Activated T-helper 1 cell treated with anti-CD3 and anti-CD28 coated beads, Interleukin-12 subunit alpha, Interleukin-12 subunit beta, Interleukin-2, Interleukin-4 antibody, amounts not matched to agents 30 ng/mL and 10 ng/mL and 1 ng/mL, durations not matched to agents 14 hours and 24 hours and 36 hours (primary cell): Measurements from ENCODE around the gene C3orf52. TPM values are rescaled to one million over a fixed set of nuclear protein-coding genes. Genes with fewer than 3 reads are reported as not detected.

Experiments
- DNase-seq: peaks from one replicate; pipeline ENCODE4 v3.0.0; 2021; ENCODE audit warnings: low spot score
- H3K27ac Mint-ChIP-seq: one replicate; pipeline ENCODE4 v1.8.0; 2021; ENCODE audit warnings: mild to moderate bottlenecking, mixed read lengths
- H3K27me3 Mint-ChIP-seq: one replicate; pipeline ENCODE4 v1.8.0; 2022; ENCODE audit warnings: mild to moderate bottlenecking, moderate library complexity, mixed read lengths; ENCODE audit not compliant: insufficient read depth
- H3K36me3 Mint-ChIP-seq: one replicate; pipeline ENCODE4 v1.8.0; 2021; ENCODE audit warnings: low read depth, mixed read lengths
- H3K4me1 Mint-ChIP-seq: one replicate; pipeline ENCODE4 v1.8.0; 2021; ENCODE audit warnings: low read depth, mixed read lengths
- H3K4me3 Mint-ChIP-seq: one replicate; pipeline ENCODE4 v1.8.0; 2021; ENCODE audit warnings: mild to moderate bottlenecking, moderate library complexity, mixed read lengths
- H3K9me3 Mint-ChIP-seq: one replicate; pipeline ENCODE4 v1.8.0; 2021; ENCODE audit warnings: mixed read lengths
- intact Hi-C: fragments of 100-400 bp; cut with micrococcal nuclease; formaldehyde crosslinking; loops from one replicate; pipeline ENCODE4 v1.15.1; 2024
- total RNA-seq: library from RNA; stranded (reverse); gene quantifications from 2 replicates; pipeline ENCODE4 v1.2.3, GENCODE V29; 2022

Gene C3orf52
- total RNA-seq, 1 donor from 2014 or later = 12.4 TPM

DNA sequence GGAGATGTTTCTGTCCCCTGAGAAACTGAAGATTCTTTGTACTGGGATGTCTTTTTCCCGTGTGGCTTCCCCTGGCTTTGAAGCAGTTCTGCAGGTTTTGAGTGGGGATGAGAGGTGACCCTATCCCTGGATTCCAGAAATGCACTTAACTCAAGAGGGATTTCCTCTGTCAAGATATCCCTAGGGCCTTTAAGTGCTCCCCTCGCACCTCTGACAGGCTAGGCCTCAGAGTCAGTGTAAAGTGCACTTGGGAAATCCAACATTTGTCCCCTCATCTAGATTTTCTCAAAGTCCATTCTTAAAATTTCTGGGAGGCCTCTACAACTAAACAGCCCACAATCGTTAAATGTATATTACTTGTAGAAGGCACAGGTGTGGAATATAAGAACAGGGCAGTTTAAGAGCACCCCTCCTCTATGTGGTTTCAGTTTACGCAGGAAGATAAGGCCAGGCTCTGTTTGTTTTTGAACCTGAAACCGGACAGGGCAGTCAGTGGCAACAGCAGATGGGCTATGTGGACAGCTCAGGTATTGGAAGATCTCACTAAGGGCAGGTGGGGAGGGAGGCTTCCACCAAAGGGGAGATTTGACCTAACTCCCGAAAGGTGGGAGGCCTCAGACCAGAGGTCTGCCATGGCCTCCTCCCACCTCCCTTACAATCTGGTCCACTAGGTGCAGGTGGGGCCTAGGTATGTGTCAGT, 4.8 kb downstream of the C3orf52 start:
- peaks cover 58% of the 10 kb centered on the region for H3K4me1 Mint-ChIP-seq
- H3K27me3 Mint-ChIP-seq = no peaks in the 10 kb centered on the region
- no peak overlapping the region for H3K27ac Mint-ChIP-seq
- peaks cover 21% of the 10 kb centered on the region for H3K36me3 Mint-ChIP-seq
- H3K4me3 Mint-ChIP-seq = no peak overlapping the region
- DNase-seq = no peak
- H3K9me3 Mint-ChIP-seq = no peaks in the 10 kb centered on the region
- intact Hi-C loops = no loop called here

GRCh38 chr3:112092496-112093179, 6.4 kb downstream of the C3orf52 start:
- intact Hi-C loops = no loop called here
- peak overlapping the region; percentile 55 for H3K27ac Mint-ChIP-seq
- H3K4me1 Mint-ChIP-seq = peaks cover 61% of the 10 kb centered on the region
- H3K9me3 Mint-ChIP-seq = no peaks in the 10 kb centered on the region
- H3K36me3 Mint-ChIP-seq = peaks cover 29% of the 10 kb centered on the region
- no peaks in the 10 kb centered on the region for H3K27me3 Mint-ChIP-seq
- H3K4me3 Mint-ChIP-seq = peak overlapping the region; percentile 51
- DNase-seq = no peak

- peak overlapping the region; percentile 51 for H3K4me3 Mint-ChIP-seq
- no peak for DNase-seq
- H3K27ac Mint-ChIP-seq = peak overlapping the region; percentile 55
- no peaks in the 10 kb centered on the region for H3K9me3 Mint-ChIP-seq
- H3K36me3 Mint-ChIP-seq = peaks cover 31% of the 10 kb centered on the region
- no peaks in the 10 kb centered on the region for H3K27me3 Mint-ChIP-seq
- intact Hi-C loops = no loop called here
- H3K4me1 Mint-ChIP-seq = peaks cover 61% of the 10 kb centered on the region
Observed at GRCh38 chr3:112093180-112093522, 7.0 kb downstream of the C3orf52 start.

DNA sequence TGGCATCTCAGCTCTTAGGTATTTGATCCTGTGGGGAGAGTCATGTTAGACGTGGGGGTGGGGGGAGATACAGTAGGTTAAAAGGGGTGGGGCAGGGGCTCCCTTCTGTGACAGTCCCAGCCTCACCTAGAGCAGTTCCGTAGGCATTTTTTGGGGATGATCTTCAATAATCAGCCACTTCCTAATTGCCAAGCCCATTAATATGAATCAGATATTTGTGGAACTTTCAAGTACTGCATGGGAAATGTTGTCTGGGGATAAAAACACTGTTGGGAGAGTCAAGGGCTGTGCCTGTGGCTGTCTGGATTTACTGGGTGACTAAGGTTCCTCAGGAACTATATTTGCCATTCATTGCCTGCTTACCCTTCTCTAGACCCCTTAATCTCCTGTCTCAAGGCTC, 9.5 kb downstream of the C3orf52 start:
- H3K27ac Mint-ChIP-seq = no peak overlapping the region
- peaks cover 36% of the 10 kb centered on the region for H3K36me3 Mint-ChIP-seq
- peaks cover 47% of the 10 kb centered on the region for H3K4me1 Mint-ChIP-seq
- intact Hi-C loops = no loop called here
- no peaks in the 10 kb centered on the region for H3K9me3 Mint-ChIP-seq
- H3K4me3 Mint-ChIP-seq = no peak overlapping the region
- no peak for DNase-seq
- H3K27me3 Mint-ChIP-seq = no peaks in the 10 kb centered on the region

GRCh38 chr3:112096176-112096575, 10.0 kb downstream of the C3orf52 start:
- peaks cover 33% of the 10 kb centered on the region for H3K36me3 Mint-ChIP-seq

GRCh38 chr3:112097378-112097777, 11.2 kb downstream of the C3orf52 start:
- H3K36me3 Mint-ChIP-seq = peaks cover 33% of the 10 kb centered on the region
- no peak for DNase-seq
- no peak overlapping the region for H3K4me3 Mint-ChIP-seq
- no peaks in the 10 kb centered on the region for H3K9me3 Mint-ChIP-seq
- peak overlapping the region; percentile 56 for H3K27ac Mint-ChIP-seq
- H3K4me1 Mint-ChIP-seq = peaks cover 36% of the 10 kb centered on the region
- H3K27me3 Mint-ChIP-seq = no peaks in the 10 kb centered on the region
- intact Hi-C loops = loop anchor here (1.0 kb wide), 1 partner anchor 11 kb away; the partner anchor contains the start of gene C3orf52

More at GRCh38 chr3:112096176-112096575, 10.0 kb downstream of the C3orf52 start:
- Mint-ChIP-seq H3K9me3 (no peaks in the 10 kb centered on the region), H3K4me1 (peaks cover 43% of the 10 kb centered on the region), H3K27ac (no peak overlapping the region), H3K27me3 (no peaks in the 10 kb centered on the region), H3K4me3 (no peak overlapping the region)
- intact Hi-C loops = no loop called here
- DNase-seq = no peak

DNA sequence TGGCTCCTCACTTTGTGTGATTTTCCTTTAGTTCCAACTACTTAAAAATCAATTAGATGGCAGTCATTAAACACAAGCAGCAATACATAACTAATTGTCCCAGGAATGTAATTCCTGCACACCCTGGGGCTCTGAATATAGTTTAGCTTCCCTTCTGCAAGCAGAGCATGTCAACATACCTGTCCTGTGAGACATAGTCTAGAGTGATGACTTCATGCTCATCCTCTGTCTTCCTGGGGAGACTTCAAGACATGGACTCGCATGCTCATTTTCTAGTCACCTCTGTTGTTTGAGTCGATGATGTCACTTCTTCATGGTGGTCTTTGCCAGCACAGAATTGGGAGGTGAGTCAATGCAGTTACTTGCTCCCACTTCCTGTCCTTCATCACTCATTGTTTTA, 15.7 kb downstream of the C3orf52 start:
- H3K9me3 Mint-ChIP-seq = no peaks in the 10 kb centered on the region
- intact Hi-C loops = no loop called here

GRCh38 chr3:112104774-112105173, 18.6 kb downstream of the C3orf52 start:
- DNase-seq = no peak
- Mint-ChIP-seq H3K4me3 (no peak overlapping the region), H3K4me1 (peaks cover 4% of the 10 kb centered on the region), H3K9me3 (no peaks in the 10 kb centered on the region), H3K27ac (no peak overlapping the region), H3K36me3 (peaks cover 21% of the 10 kb centered on the region), H3K27me3 (no peaks in the 10 kb centered on the region)
- intact Hi-C loops = no loop called here

More for the DNA sequence above, 15.7 kb downstream of the C3orf52 start:
- Mint-ChIP-seq H3K4me3 (no peak overlapping the region), H3K27me3 (no peaks in the 10 kb centered on the region), H3K36me3 (peaks cover 27% of the 10 kb centered on the region), H3K27ac (no peak overlapping the region), H3K4me1 (peaks cover 18% of the 10 kb centered on the region)
- no peak for DNase-seq

DNA sequence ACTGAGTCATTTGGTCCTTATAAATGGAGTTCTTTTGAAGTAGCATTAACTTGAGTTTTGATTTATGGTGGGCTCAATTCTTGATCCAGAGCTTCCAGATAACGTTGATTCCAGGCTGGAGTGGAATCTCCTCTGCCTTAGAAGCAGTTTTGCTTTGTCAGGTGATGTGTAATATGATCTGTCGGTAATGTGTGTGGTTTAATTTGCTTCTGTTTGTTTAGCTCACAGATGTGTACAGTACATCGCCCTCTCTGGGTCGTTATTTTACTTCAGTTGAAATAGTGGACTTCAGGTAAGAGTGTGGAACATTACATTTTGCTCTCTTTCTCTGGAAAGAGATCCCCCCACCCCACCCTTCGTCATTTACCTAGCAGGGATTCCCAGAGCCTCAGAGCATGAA, 23.1 kb downstream of the C3orf52 start:
- intact Hi-C loops = no loop called here
- H3K9me3 Mint-ChIP-seq = no peaks in the 10 kb centered on the region
- H3K4me1 Mint-ChIP-seq = peaks cover 21% of the 10 kb centered on the region
- peaks cover 32% of the 10 kb centered on the region for H3K36me3 Mint-ChIP-seq
- H3K4me3 Mint-ChIP-seq = no peak overlapping the region
- DNase-seq = no peak
- no peak overlapping the region for H3K27ac Mint-ChIP-seq
- H3K27me3 Mint-ChIP-seq = no peaks in the 10 kb centered on the region

DNA sequence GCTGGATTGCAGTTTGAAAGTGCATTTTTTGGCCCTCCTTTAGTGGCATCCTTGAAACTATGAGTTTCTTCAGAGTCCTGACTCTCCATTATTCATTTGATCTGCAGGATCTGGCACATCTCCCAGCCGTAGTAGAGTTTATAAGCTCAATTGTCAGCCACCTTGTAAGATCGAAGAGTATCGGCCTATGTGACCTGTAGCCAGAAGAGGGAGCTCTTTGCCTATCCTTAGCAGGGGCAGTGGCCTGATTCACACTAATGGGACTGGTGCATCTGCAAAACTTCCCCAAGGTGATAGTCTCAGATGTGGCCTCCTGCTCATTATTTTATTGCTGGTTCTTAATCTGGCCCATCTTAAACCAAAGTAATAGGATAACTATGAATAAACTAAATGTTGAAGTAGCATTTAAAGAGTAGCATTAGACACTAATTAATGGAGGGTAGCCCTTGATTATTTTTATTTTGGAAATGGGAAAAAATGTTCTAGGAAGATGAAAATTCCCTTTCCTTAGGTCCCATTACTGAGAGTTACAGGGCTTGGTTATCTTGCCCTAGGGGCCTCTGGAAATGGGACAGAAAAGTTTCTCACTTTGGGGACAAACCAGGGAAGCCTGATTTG, 25.7 kb downstream of the C3orf52 start:
- Mint-ChIP-seq H3K4me1 (peaks cover 17% of the 10 kb centered on the region), H3K4me3 (no peak overlapping the region), H3K9me3 (no peaks in the 10 kb centered on the region), H3K27me3 (no peaks in the 10 kb centered on the region), H3K36me3 (peaks cover 34% of the 10 kb centered on the region), H3K27ac (no peak overlapping the region)
- DNase-seq = peak; percentile 48
- intact Hi-C loops = loop anchor here (1.0 to 2.0 kb wide), 7 partner anchors 21 to 419 kb away; partner anchors contain the start of gene GCSAM

DNA sequence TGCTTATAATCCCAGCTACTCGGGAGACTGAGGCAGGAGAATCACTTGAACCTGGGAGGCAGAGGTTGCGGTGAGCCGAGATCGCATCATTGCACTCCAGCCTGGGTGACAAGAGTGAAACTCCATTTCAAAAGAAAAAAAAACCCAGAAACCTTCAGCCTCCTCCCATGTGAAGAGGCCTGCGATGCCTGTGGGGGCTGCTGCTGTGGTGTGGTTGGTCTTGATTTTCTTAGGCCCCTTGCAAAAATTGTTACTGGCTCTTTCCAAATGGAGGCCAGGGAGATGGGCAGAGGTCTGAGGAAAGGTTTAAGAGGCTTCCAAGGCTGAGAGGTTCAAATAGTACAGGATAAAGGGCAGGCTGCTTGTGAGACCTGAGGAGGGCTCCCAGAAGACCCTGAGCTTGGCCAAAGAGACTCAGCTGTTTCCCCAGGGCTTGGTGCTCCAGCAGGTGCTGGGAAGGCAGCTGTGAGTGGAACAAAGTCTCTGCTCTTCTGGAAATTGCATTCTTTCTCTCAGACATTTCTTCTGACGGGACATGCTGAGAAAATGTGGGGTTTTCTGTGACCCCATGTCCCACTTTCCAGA, 28.5 kb downstream of the C3orf52 start:
- peak overlapping the region; percentile 53 for H3K27ac Mint-ChIP-seq
- H3K4me3 Mint-ChIP-seq = no peak overlapping the region
- DNase-seq = no peak
- peaks cover 44% of the 10 kb centered on the region for H3K36me3 Mint-ChIP-seq
- H3K4me1 Mint-ChIP-seq = peaks cover 33% of the 10 kb centered on the region
- H3K9me3 Mint-ChIP-seq = no peaks in the 10 kb centered on the region
- intact Hi-C loops = no loop called here
- no peaks in the 10 kb centered on the region for H3K27me3 Mint-ChIP-seq

GRCh38 chr3:112115161-112115739, 29.1 kb downstream of the C3orf52 start:
- H3K4me1 Mint-ChIP-seq = peaks cover 39% of the 10 kb centered on the region
- no peaks in the 10 kb centered on the region for H3K27me3 Mint-ChIP-seq
- DNase-seq = no peak
- H3K36me3 Mint-ChIP-seq = peaks cover 44% of the 10 kb centered on the region
- no peak overlapping the region for H3K4me3 Mint-ChIP-seq
- peak overlapping the region; percentile 53 for H3K27ac Mint-ChIP-seq
- intact Hi-C loops = no loop called here
- H3K9me3 Mint-ChIP-seq = no peaks in the 10 kb centered on the region
